Measurements from ENCODE around the gene TRPM1.
A peak's percentile ranks its signal among the peaks of the same experiment; 100 is the strongest.

The TRPM1 gene

GRCh38 chr15:31046759-31047359 lies 54.7 kb downstream of the TRPM1 start:
- DNase-seq = no peak

- no peak for DNase-seq
Measured at GRCh38 chr15:31045606-31046005, 55.9 kb downstream of the TRPM1 start.

GRCh38 chr15:31042751-31043150 lies 58.8 kb downstream of the TRPM1 start:
- no peak for DNase-seq

GRCh38 chr15:31041610-31042009 lies 59.9 kb downstream of the TRPM1 start:
- no peak for DNase-seq

- DNase-seq = no peak
Measured at GRCh38 chr15:31040611-31041010, 60.9 kb downstream of the TRPM1 start.

GRCh38 chr15:31039961-31040360 lies 61.6 kb downstream of the TRPM1 start:
- no peak for DNase-seq

GRCh38 chr15:31037731-31038477 lies 63.6 kb downstream of the TRPM1 start:
- DNase-seq = no peak

GRCh38 chr15:31036783-31037182 lies 64.7 kb downstream of the TRPM1 start:
- DNase-seq = no peak

GRCh38 chr15:31035610-31036009 lies 65.9 kb downstream of the TRPM1 start:
- DNase-seq = no peak

- no peak for DNase-seq
Measured at GRCh38 chr15:31034152-31034551, 67.4 kb downstream of the TRPM1 start.

- no peak for DNase-seq
Measured at GRCh38 chr15:31032961-31033371, 68.6 kb downstream of the TRPM1 start.

- DNase-seq = no peak
Measured at GRCh38 chr15:31031471-31032067, 70.0 kb downstream of the TRPM1 start.

- no peak for DNase-seq
Measured at GRCh38 chr15:31027910-31028578, 73.5 kb downstream of the TRPM1 start.

GRCh38 chr15:31025996-31026395 lies 75.5 kb downstream of the TRPM1 start:
- DNase-seq = no peak

GRCh38 chr15:31024979-31025378 lies 76.5 kb downstream of the TRPM1 start:
- no peak for DNase-seq

GRCh38 chr15:31024330-31024729 lies 77.2 kb downstream of the TRPM1 start:
- peak; percentile 60 for DNase-seq

GRCh38 chr15:31023841-31024240 lies 77.7 kb downstream of the TRPM1 start:
- no peak for DNase-seq

GRCh38 chr15:31021067-31021665 lies 80.4 kb downstream of the TRPM1 start:
- no peak for DNase-seq

- DNase-seq = no peak
Measured at GRCh38 chr15:31020542-31020941, 81.0 kb downstream of the TRPM1 start.

GRCh38 chr15:31019986-31020385 lies 81.5 kb downstream of the TRPM1 start:
- DNase-seq = no peak

GRCh38 chr15:31017311-31017710 lies 84.2 kb downstream of the TRPM1 start:
- DNase-seq = no peak

- DNase-seq = no peak
Measured at GRCh38 chr15:31016446-31016915, 85.0 kb downstream of the TRPM1 start.

- DNase-seq = no peak
Measured at GRCh38 chr15:31014608-31014925, 87.0 kb downstream of the TRPM1 start.
